Choroid plexus epithelial cell (primary cell): ENCODE data around the gene PALD1.

Source experiments
- DNase-seq: peaks from one replicate; pipeline ENCODE4 v3.0.0-alpha.2; 2010; ENCODE audit warnings: low read depth
- H3K4me3 ChIP-seq: 2 replicates; pipeline ENCODE4 v1.5.1; 2011; ENCODE audit warnings: low read depth, mild to moderate bottlenecking, control low read depth, low read length, moderate library complexity
- TF ChIP-seq, protein P1 (sequence below): conservative IDR thresholded peaks from 2 replicates; pipeline ENCODE4 v1.5.1; 2011; ENCODE audit warnings: low read depth, mild to moderate bottlenecking, control low read depth, inconsistent platforms, low read length, moderate library complexity

PALD1 gene

GRCh38 chr10:70487824-70488223 lies 9.3 kb downstream of the PALD1 start:
- TF ChIP-seq, protein P1, sequence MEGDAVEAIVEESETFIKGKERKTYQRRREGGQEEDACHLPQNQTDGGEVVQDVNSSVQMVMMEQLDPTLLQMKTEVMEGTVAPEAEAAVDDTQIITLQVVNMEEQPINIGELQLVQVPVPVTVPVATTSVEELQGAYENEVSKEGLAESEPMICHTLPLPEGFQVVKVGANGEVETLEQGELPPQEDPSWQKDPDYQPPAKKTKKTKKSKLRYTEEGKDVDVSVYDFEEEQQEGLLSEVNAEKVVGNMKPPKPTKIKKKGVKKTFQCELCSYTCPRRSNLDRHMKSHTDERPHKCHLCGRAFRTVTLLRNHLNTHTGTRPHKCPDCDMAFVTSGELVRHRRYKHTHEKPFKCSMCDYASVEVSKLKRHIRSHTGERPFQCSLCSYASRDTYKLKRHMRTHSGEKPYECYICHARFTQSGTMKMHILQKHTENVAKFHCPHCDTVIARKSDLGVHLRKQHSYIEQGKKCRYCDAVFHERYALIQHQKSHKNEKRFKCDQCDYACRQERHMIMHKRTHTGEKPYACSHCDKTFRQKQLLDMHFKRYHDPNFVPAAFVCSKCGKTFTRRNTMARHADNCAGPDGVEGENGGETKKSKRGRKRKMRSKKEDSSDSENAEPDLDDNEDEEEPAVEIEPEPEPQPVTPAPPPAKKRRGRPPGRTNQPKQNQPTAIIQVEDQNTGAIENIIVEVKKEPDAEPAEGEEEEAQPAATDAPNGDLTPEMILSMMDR, result no peak
- H3K4me3 ChIP-seq, result no peak overlapping the region
- DNase-seq, result no peak

DNA sequence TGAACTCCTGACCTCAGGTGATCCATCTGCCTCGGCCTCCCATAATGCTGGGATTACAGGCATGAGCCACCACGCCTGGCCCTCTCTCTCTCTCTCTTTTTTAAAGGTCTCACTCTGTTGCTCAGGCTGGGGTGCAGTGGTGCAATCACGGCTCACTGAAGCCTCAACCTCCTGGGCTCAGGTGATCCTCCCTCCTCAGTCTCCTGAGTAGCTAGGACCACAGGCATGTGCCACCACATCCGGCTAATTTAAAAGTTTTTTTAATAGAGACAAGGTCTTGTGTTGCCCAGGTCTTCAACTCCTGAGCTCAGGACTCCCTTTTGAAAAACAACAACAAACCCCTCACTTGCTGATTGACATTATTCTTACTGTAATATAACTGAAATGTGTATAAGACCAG lies 11.6 kb downstream of the PALD1 start:
- no peak for DNase-seq
- TF ChIP-seq, protein P1, result no peak
- no peak overlapping the region for H3K4me3 ChIP-seq

- no peak for DNase-seq
- TF ChIP-seq, protein P1, result no peak
- H3K4me3 ChIP-seq, result no peak overlapping the region
Observed at GRCh38 chr10:70491614-70492013, 13.0 kb downstream of the PALD1 start.

DNA sequence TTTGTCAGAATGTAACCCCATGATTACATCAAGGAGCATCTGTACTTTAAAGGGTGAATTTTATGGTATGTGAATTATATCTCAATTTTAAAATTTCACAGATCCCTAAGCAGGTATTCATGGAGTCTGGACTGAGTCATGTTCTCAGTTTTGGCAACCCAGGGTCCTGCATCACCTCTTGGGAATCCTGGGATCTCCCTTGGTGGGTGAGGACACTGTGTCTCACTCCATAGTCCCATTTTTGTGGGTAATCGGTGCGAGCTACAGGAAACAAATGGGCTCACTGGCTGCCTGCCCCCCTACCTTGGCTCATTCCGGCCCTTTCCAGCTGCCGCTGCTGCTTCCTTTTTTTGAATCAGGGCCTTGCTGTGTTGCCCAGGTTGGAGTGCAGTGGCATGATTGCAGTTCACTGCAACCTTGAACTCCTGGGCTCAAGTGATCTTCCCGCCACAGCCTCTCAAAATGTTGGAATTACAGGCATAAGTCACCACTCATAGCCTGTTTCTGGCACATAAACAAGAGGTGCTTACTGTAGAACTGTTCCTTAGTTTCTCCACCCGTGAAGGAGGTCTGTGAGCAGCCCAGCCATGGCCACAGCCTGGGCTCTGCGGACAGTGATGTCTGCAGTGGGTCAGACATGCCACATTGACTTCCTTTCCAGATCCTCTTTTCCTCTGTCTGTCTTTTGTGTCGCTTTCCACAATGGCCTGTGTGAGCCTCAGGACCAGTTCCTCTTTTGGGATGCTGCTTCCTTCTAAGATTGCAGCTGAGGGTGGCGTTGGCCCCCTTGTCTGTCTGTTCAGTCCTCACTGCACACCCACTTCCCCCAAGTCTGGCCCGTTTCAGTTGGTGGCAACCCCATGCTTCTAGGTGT lies 14.5 kb downstream of the PALD1 start:
- DNase-seq, result no peak
- H3K4me3 ChIP-seq, result no peak overlapping the region
- TF ChIP-seq, protein P1, result no peak

GRCh38 chr10:70493660-70494234 lies 15.2 kb downstream of the PALD1 start:
- no peak for DNase-seq

DNA sequence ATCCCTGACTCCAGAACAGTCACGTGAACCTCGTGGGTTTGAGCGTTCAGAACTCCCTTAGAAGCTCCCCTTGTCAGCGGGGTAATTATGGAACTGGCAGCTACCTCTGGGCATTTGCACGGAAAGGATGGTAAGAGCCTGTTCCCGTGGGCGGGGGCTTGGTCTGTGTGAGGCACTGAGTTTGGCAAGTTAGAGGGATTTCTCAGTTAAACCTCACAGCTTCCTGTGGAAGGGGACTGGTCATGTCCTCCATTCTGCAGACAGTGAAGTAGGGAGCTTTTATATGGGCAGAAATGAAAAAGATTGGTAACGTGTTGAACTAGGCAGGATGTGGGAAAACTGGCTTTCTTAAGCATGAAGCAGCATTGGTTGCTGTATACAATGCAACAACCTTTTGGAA lies 16.0 kb downstream of the PALD1 start:
- TF ChIP-seq, protein P1, result no peak
- no peak for DNase-seq
- no peak overlapping the region for H3K4me3 ChIP-seq

More at GRCh38 chr10:70493660-70494234, 15.2 kb downstream of the PALD1 start:
- H3K4me3 ChIP-seq, result no peak overlapping the region
- TF ChIP-seq, protein P1, result no peak

GRCh38 chr10:70494966-70495365 lies 16.4 kb downstream of the PALD1 start:
- no peak for DNase-seq
- H3K4me3 ChIP-seq, result no peak overlapping the region
- TF ChIP-seq, protein P1, result no peak
